Measurements from ENCODE around the gene GRIA4. TPM values are rescaled to one million over a fixed set of nuclear protein-coding genes. Genes with fewer than 3 reads are reported as not detected.

Gene GRIA4
- total and polyA plus RNA-seq, 2 of the 13 experiments (the other 11 are each of a cell fraction or from before 2014, with no cell fraction given) = not detected

- Histone ChIP-seq H3K9ac (ENCODE audit: insufficient read depth, low read depth, low read length) (no peak overlapping the region), H2AFZ (ENCODE audit: low read length) (no peak overlapping the region), H4K20me1 (ENCODE audit: insufficient read depth, low read length) (no peaks in the 10 kb centered on the region), H3K27me3 (ENCODE audit: control insufficient read depth in 1 of 2, insufficient read depth in 2 of 2, low read length in 2 of 2) (no peaks in the 10 kb centered on the region), H3K27ac (ENCODE audit: extremely low read length, insufficient read depth, low read length) (no peak overlapping the region), H3K4me3 (replicated peaks in 1 of 3; ENCODE audit: insufficient read depth in 1 of 3, low read depth in 2 of 3, low read length in 3 of 3) (no peak overlapping the region), H3K4me1 (ENCODE audit: insufficient read depth, low read length) (no peaks in the 10 kb centered on the region), H3K36me3 (replicated peaks in 1 of 2; ENCODE audit: control insufficient read depth in 1 of 2, insufficient read depth in 2 of 2, low read length in 2 of 2) (no peaks in the 10 kb centered on the region), H3K79me2 (ENCODE audit: insufficient read depth, low read length) (no peaks in the 10 kb centered on the region), H3K4me2 (ENCODE audit: low read depth, low read length) (no peak overlapping the region), H3K9me3 (ENCODE audit: low read length) (no peaks in the 10 kb centered on the region)
- no peak for DNase-seq (ENCODE audit: low spot score)
- ATAC-seq = no peak
- CTCF ChIA-PET (ENCODE audit: low intra/inter-chr PET ratio, low total read pairs) = no interaction called here
- no peak for FAIRE-seq
- in situ Hi-C loops (cut with HindIII; ENCODE audit: extremely low pct_ligation_motif_present, low pct_unique_long_range_greater_than_20kb) (no loop called here), intact Hi-C loops (cut with micrococcal nuclease; ENCODE audit: unreplicated experiment) (no loop called here)
- POLR2A ChIA-PET = no interaction called here
- TF ChIP-seq ATF7 (IDR thresholded peaks at IDR 0.05) (peak; percentile 34; the same call in 1 of the 2 replicates), ATF7 (CRISPR knock-in tag; IDR thresholded peaks at IDR 0.05) (no peak), FOXA1 (IDR thresholded peaks at IDR 0.05) (no peak), FOXA1 (CRISPR knock-in tag; IDR thresholded peaks at IDR 0.05) (no peak), ZFAT (CRISPR knock-in tag; conservative IDR thresholded peaks at IDR 0.05) (no peak), PPARG (CRISPR knock-in tag; conservative IDR thresholded peaks at IDR 0.05) (no peak)
- no TSS peak for BruUV-seq (replicated peaks)
Observed at GRCh38 chr11:105641433-105641832, 31.6 kb downstream of the GRIA4 start.

- Histone ChIP-seq H3K27ac (ENCODE audit: extremely low read length, insufficient read depth, low read length) (no peak overlapping the region), H3K9ac (ENCODE audit: insufficient read depth, low read depth, low read length) (no peak overlapping the region), H2AFZ (ENCODE audit: low read length) (no peak overlapping the region), H3K4me2 (ENCODE audit: low read depth, low read length) (no peak overlapping the region), H3K4me1 (ENCODE audit: insufficient read depth, low read length) (no peaks in the 10 kb centered on the region), H3K36me3 (replicated peaks in 1 of 2; ENCODE audit: control insufficient read depth in 1 of 2, insufficient read depth in 2 of 2, low read length in 2 of 2) (no peaks in the 10 kb centered on the region), H3K27me3 (ENCODE audit: control insufficient read depth in 1 of 2, insufficient read depth in 2 of 2, low read length in 2 of 2) (no peaks in the 10 kb centered on the region), H4K20me1 (ENCODE audit: insufficient read depth, low read length) (no peaks in the 10 kb centered on the region), H3K79me2 (ENCODE audit: insufficient read depth, low read length) (no peaks in the 10 kb centered on the region), H3K4me3 (replicated peaks in 1 of 3; ENCODE audit: insufficient read depth in 1 of 3, low read depth in 2 of 3, low read length in 3 of 3) (no peak overlapping the region), H3K9me3 (ENCODE audit: low read length) (peaks cover 3% of the 10 kb centered on the region; the same call in 1 of the 2 replicates)
- ChIA-PET CTCF (ENCODE audit: low intra/inter-chr PET ratio, low total read pairs) (no interaction called here), POLR2A (no interaction called here)
- no TSS peak for BruUV-seq (replicated peaks)
- FAIRE-seq = no peak
- no peak for ATAC-seq
- in situ Hi-C loops (cut with HindIII; ENCODE audit: extremely low pct_ligation_motif_present, low pct_unique_long_range_greater_than_20kb) = no loop called here
- intact Hi-C loops (cut with micrococcal nuclease; ENCODE audit: unreplicated experiment) = no loop called here
- TF ChIP-seq ZMAT3 (CRISPR knock-in tag; conservative IDR thresholded peaks at IDR 0.05) = no peak
- TF ChIP-seq MED13 (CRISPR knock-in tag; IDR thresholded peaks at IDR 0.05) = no peak
- TF ChIP-seq EHMT2 (IDR thresholded peaks at IDR 0.05; ENCODE audit: borderline replicate concordance, low read depth, low read length) = no peak
- no peak for TF ChIP-seq MTERF4 (CRISPR knock-in tag; IDR thresholded peaks at IDR 0.05)
- TF ChIP-seq NFE2L1 (CRISPR knock-in tag; IDR thresholded peaks at IDR 0.05; ENCODE audit: borderline replicate concordance) = no peak
- no peak for TF ChIP-seq ZNF562 (CRISPR knock-in tag; IDR thresholded peaks at IDR 0.05; ENCODE audit: borderline replicate concordance)
- no peak for TF ChIP-seq SOX5 (CRISPR knock-in tag; IDR thresholded peaks at IDR 0.05; ENCODE audit: borderline replicate concordance)
- no peak for TF ChIP-seq ZNF670 (CRISPR knock-in tag; IDR thresholded peaks at IDR 0.05; ENCODE audit: borderline replicate concordance)
- TF ChIP-seq KDM4B (CRISPR knock-in tag; IDR thresholded peaks at IDR 0.05) = no peak
- no peak for TF ChIP-seq ZNF282 (IDR thresholded peaks at IDR 0.05; ENCODE audit: partially characterized antibody)
- no peak for TF ChIP-seq ZNF496 (CRISPR knock-in tag; IDR thresholded peaks at IDR 0.05; ENCODE audit: insufficient replicate concordance)
- no peak for TF ChIP-seq PPARG (CRISPR knock-in tag; conservative IDR thresholded peaks at IDR 0.05)
- no peak for TF ChIP-seq ZNF678 (CRISPR knock-in tag; IDR thresholded peaks at IDR 0.05)
- TF ChIP-seq ZMYM2 (CRISPR knock-in tag; IDR thresholded peaks at IDR 0.05) = no peak
- no peak for DNase-seq (ENCODE audit: low spot score)
Observed at GRCh38 chr11:105642870-105643269, 33.0 kb downstream of the GRIA4 start.
